Epithelial cell of proximal tubule (primary cell): Measurements from ENCODE around the gene PTH1R. TPM values are rescaled to one million over a fixed set of nuclear protein-coding genes. Genes with fewer than 3 reads are reported as not detected.

Experiments used
- DNase-seq: peaks from one replicate; pipeline ENCODE4 v3.0.0-alpha.2; 2011; ENCODE audit warnings: low read depth
- H3K4me3 ChIP-seq: 2 replicates; pipeline ENCODE4 v1.5.1; 2011; ENCODE audit warnings: low read depth, mild to moderate bottlenecking, low read length
- total RNA-seq: library from RNA; depleted of rRNA; stranded (reverse); fragments of >200 nt; gene quantifications from 2 replicates; pipeline ENCODE4 v1.2.3, GENCODE V29; 2015
- TF ChIP-seq, protein P1 (sequence below): conservative IDR thresholded peaks from 2 replicates; pipeline ENCODE4 v1.5.1; 2012; ENCODE audit warnings: low read depth, mild to moderate bottlenecking, low read length

The PTH1R gene
- total RNA-seq = 1.2 and 11.5 TPM in 2 replicates

DNA sequence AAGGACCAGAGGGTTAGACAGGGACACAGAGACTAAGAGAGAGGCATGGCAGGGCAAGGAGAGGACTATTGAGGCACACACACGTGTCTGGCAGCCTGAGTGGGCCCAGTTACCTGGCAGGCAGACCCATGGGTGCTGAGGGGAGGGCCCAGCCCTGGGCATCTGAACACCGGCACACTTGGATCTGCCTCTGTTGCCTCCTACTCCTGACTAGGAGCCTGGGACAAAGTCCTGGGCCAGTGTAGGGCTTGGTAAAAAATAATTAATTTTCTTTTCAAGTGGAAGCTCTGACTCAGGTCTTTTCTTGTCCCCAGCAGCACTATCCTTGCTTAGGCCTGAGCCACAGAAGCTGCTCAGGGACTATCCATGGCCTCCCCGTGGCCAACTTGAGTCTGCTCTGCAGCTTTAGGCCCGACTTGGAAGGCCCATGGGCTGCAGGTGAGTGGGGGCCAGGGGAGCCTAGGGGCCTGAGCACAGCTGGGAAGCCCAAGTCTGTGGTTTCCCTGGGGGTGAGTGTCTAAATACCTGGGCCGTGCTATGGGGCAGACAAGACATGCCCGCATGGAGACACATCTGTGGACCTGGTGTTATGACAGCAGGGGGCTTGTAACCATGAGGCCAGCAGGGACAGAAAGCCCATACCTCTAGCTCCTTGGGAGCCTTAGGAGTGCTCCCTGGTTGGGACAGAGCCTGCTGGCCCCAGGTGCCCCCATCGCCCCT is at the start of gene PTH1R:
Gene PTH1R, plus strand, starts transcription at position 316 of the 720 bp plus-strand sequence. CDS start 5,839 bp downstream, outside the sequence.
- H3K4me3 ChIP-seq = no peak within 1 kb of the TSS
- no peak for DNase-seq
- TF ChIP-seq, protein P1, sequence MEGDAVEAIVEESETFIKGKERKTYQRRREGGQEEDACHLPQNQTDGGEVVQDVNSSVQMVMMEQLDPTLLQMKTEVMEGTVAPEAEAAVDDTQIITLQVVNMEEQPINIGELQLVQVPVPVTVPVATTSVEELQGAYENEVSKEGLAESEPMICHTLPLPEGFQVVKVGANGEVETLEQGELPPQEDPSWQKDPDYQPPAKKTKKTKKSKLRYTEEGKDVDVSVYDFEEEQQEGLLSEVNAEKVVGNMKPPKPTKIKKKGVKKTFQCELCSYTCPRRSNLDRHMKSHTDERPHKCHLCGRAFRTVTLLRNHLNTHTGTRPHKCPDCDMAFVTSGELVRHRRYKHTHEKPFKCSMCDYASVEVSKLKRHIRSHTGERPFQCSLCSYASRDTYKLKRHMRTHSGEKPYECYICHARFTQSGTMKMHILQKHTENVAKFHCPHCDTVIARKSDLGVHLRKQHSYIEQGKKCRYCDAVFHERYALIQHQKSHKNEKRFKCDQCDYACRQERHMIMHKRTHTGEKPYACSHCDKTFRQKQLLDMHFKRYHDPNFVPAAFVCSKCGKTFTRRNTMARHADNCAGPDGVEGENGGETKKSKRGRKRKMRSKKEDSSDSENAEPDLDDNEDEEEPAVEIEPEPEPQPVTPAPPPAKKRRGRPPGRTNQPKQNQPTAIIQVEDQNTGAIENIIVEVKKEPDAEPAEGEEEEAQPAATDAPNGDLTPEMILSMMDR = no peak

DNA sequence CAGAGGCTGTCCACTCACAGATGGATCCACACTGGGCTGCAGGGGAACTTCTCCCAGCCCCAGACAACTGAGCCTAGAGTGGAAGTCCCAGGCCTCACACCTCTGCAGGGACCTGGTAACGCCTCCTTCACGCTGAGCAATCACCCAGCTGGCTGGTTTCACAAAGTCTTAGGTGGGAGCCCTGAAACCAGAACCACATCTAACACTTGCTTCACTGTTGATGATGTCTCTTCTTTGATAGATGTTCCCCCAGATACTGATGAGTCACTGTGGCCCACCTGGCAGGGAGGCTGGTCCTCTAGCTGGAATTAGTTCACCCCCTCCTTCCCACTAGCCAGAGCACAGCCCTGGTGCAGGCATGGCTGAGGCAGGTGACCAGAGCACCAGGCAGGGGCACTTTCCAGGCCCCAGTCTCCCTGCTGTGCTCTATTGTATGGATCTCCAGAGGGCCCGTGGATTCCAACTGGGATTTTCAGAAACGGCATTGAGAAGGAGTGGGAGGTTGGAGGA is 47.8 kb upstream of the PTH1R start:
- no peak for DNase-seq
- H3K4me3 ChIP-seq = no peak overlapping the region
- TF ChIP-seq, protein P1 = no peak

DNA sequence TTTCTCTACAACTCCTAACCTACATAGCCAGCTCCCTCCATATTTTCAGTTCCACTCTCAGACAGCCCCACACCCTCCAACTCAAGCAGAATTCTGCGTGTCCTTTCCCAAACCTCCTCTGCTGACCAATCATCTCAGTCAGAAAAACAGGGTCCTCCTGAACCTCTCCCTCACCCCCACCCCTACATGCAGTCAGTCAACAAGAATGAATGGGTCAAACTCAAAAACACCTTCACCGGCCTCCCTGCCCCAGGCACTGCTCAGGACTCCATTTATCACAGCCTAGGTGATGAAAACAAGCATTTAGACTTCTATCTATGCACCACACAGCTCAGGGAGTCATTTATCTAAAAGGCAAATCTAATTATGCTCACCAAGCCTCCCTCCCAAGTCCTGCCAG is 46.7 kb upstream of the PTH1R start:
- TF ChIP-seq, protein P1 = no peak
- H3K4me3 ChIP-seq = no peak overlapping the region
- DNase-seq = no peak

DNA sequence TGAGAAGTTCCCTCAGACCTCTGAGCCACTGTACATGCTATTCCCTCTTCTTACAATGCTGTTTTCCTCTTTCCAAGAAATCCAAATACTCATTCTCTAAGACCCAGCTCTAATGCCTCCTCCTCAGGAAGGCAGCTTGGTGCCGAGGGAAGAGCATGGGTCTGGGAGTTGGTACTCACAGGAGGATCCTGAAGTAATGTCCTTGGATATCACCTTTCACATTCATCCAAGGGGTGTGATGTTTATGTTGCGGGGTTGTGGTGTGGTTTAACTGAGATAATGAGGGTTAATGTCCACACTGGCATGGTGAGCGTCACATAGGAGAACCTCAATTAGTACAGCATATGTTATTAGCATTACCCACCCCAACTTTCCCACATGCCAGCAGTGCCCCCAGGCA is 46.2 kb upstream of the PTH1R start:
- TF ChIP-seq, protein P1 = no peak
- H3K4me3 ChIP-seq = no peak overlapping the region
- DNase-seq = no peak

DNA sequence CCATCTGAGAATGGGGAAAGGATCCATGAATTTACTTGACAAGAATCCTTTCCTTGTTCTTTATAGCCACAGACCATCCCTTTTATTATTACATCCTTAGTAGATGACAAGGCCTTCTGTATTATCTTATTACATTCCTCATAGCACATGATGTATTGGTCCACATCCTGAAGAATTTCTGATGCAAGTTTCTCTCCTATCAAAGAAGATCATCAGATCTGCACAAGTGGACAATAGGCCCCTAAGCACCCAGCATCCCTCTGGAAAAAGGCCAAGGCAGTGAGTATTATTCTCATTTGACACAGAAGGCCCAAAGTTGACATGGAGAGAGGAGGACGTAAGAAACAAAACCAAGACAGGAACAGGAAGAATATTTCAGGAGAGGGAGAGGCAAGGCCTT is 45.7 kb upstream of the PTH1R start:
- DNase-seq = no peak
- TF ChIP-seq, protein P1 = no peak
- H3K4me3 ChIP-seq = no peak overlapping the region

DNA sequence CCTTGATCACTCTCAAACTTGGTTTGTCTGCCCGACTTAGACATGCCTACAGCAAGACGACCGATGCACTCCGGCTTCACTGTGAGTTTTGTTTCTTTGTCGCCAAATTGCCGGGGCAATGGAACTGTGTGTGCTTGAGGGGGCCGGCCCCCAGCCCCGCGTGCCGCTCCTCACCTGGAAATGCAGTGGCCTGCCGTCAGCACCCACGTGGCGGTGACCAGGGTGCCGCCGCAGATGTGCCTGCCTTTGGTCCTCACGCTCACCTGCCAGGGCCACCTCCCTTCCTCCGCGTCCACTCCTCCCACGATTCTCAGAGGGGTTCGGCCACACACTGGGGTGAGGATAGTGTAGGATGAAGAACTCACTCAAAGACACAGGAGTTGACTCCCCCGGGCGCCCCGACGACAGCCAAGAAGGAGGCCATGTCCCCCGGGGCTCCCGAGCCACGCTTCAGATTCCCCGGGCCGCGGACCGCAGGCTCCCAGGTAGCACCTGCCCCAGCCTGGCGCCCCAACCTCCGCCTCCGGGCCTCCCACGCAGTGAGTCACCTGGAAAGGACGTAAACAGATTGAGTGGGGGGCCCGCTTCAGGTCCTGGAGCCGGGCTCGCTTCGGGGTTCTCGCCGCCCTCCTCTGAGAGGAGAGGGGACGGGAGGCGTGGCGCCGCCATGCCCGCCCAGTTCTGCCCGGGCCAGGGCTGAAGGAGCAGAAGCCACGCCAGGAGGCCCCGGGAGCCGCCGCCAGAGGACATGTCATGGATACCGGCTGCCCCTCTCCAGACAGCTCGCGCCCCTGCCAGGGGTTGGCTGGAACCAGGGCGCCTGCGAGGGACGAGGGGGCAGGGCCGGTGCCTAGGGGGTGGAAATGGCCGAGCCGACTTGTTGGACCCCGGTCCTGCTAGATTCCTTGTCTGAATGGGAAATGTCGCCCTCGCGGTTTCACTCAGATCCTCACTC is 43.9 kb upstream of the PTH1R start:
- no peak overlapping the region for H3K4me3 ChIP-seq
- no peak for DNase-seq
- TF ChIP-seq, protein P1 = no peak
